Measurements from ENCODE around the gene MAP2.
"Not testable (repeated sequence)": the region's sequence is repeated elsewhere in the genome, so short reads cannot be mapped to it uniquely, and the experiment has no call there.

Gene MAP2

GRCh38 chr2:209592106-209592505, 168.3 kb downstream of the MAP2 start:
- no peak for DNase-seq (ENCODE audit: low read depth, low spot score)

- no peak for DNase-seq (ENCODE audit: low read depth, low spot score)
Observed at GRCh38 chr2:209593930-209594329, 170.1 kb downstream of the MAP2 start.

- no peak for DNase-seq (ENCODE audit: low read depth, low spot score)
Observed at GRCh38 chr2:209596262-209596661, 172.4 kb downstream of the MAP2 start.

GRCh38 chr2:209598227-209598626, 174.4 kb downstream of the MAP2 start:
- not testable (repeated sequence) for DNase-seq (ENCODE audit: low read depth, low spot score)

GRCh38 chr2:209600341-209601171, 176.7 kb downstream of the MAP2 start:
- no peak for DNase-seq (ENCODE audit: low read depth, low spot score)

- DNase-seq (ENCODE audit: low read depth, low spot score), result no peak
Observed at GRCh38 chr2:209601497-209601896, 177.7 kb downstream of the MAP2 start.

GRCh38 chr2:209602259-209602658, 178.4 kb downstream of the MAP2 start:
- no peak for DNase-seq (ENCODE audit: low read depth, low spot score)

- no peak for DNase-seq (ENCODE audit: low read depth, low spot score)
Observed at GRCh38 chr2:209609531-209609930, 185.7 kb downstream of the MAP2 start.

GRCh38 chr2:209610631-209611030, 186.8 kb downstream of the MAP2 start:
- no peak for DNase-seq (ENCODE audit: low read depth, low spot score)

GRCh38 chr2:209613649-209614305, 189.9 kb downstream of the MAP2 start:
- no peak for DNase-seq (ENCODE audit: low read depth, low spot score)

- no peak for DNase-seq (ENCODE audit: low read depth, low spot score)
Observed at GRCh38 chr2:209614690-209615369, 191.0 kb downstream of the MAP2 start.

- no peak for DNase-seq (ENCODE audit: low read depth, low spot score)
Observed at GRCh38 chr2:209619782-209620181, 195.9 kb downstream of the MAP2 start.

GRCh38 chr2:209624192-209624938, 200.5 kb downstream of the MAP2 start:
- DNase-seq (ENCODE audit: low read depth, low spot score), result no peak

GRCh38 chr2:209629597-209629996, 205.8 kb downstream of the MAP2 start:
- no peak for DNase-seq (ENCODE audit: low read depth, low spot score)

GRCh38 chr2:209633911-209634310, 210.1 kb downstream of the MAP2 start:
- DNase-seq (ENCODE audit: low read depth, low spot score), result no peak

- DNase-seq (ENCODE audit: low read depth, low spot score), result no peak
Observed at GRCh38 chr2:209636076-209636475, 212.2 kb downstream of the MAP2 start.

GRCh38 chr2:209637293-209637692, 213.4 kb downstream of the MAP2 start:
- no peak for DNase-seq (ENCODE audit: low read depth, low spot score)

GRCh38 chr2:209638346-209638745, 214.5 kb downstream of the MAP2 start:
- DNase-seq (ENCODE audit: low read depth, low spot score), result no peak

GRCh38 chr2:209640358-209640757, 216.5 kb downstream of the MAP2 start:
- DNase-seq (ENCODE audit: low read depth, low spot score), result no peak

GRCh38 chr2:209642146-209642820, 218.4 kb downstream of the MAP2 start:
- DNase-seq (ENCODE audit: low read depth, low spot score), result no peak

GRCh38 chr2:209644842-209645241, 221.0 kb downstream of the MAP2 start:
- DNase-seq (ENCODE audit: low read depth, low spot score), result no peak

All from activated naive CD8-positive, alpha-beta T cell treated with anti-CD3 and anti-CD28 coated beads, Interleukin-2, amount 50 U/mL, for 16 hours (primary cell).